ENCODE measurements around the gene SMAD6. TPM values are rescaled to one million over a fixed set of nuclear protein-coding genes. Genes with fewer than 3 reads are reported as not detected.

The SMAD6 gene
- total and polyA plus RNA-seq, 2 of the 4 experiments (the other 2 are of a cell fraction) = 4.8 to 8.5 TPM

DNA sequence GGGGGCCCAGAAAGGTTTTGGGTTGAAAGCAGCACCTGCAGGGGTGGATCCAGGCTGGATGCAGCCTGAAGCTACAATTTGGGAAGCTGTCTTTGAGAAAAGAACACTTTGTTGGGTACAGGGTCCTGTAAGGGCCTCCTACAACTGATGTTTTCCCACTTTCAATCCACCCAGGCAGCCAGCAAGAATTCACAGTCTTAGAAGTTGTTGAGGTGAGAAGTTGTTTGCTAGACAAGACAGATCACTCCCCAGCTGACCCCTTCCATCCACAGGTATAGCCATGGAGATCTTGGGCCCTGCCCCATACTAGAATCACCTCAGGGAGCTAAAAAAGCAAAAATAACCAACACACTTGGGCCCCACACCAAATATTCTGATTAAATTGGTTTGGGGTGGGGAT lies 10.3 kb upstream of the SMAD6 start:
- H2BK20ac ChIP-seq (ENCODE audit: low read depth, low read length) = no peak overlapping the region
- H4K20me1 ChIP-seq (ENCODE audit: insufficient read depth, low read length) = no peaks in the 10 kb centered on the region
- no peaks in the 10 kb centered on the region for H3K36me3 ChIP-seq (ENCODE audit: control insufficient read depth, insufficient read depth, low read length)
- no peak for DNase-seq
- CTCF ChIA-PET = no interaction called here
- ATAC-seq (ENCODE audit: low read depth) = no peak
- H3K27me3 ChIP-seq (ENCODE audit: control insufficient read depth, insufficient read depth, low read length) = no peaks in the 10 kb centered on the region
- POLR2A ChIA-PET (ENCODE audit: unreplicated experiment) = no interaction called here
- H3K4me1 ChIP-seq (ENCODE audit: control insufficient read depth, insufficient read depth, low read length) = no peaks in the 10 kb centered on the region
- no peak overlapping the region for H4K91ac ChIP-seq (ENCODE audit: insufficient read depth, low read depth, low read length)
- no peak overlapping the region for H3K23ac ChIP-seq (ENCODE audit: low read depth, low read length)
- no peak overlapping the region for H2AK5ac ChIP-seq (ENCODE audit: low read depth, low read length)
- no peak overlapping the region for H3K56ac ChIP-seq (ENCODE audit: extremely low read depth, insufficient read depth, low read length)
- no peak overlapping the region for H3K4ac ChIP-seq (ENCODE audit: low read depth, low read length)
- no TSS peak for BruUV-seq (replicated peaks)
- in situ Hi-C loops (cut with MboI; ENCODE audit: low sequenced_read_pairs) (no loop called here), intact Hi-C loops (cut with micrococcal nuclease) (no loop called here), dilution Hi-C loops (cut with HindIII; ENCODE audit: low sequenced_read_pairs, unreplicated experiment) (no loop called here)
- H2AK9ac ChIP-seq (replicated peaks; ENCODE audit: low read depth, low read length, poor library complexity) = no peak overlapping the region
- no peak overlapping the region for H3K18ac ChIP-seq (ENCODE audit: low read depth, low read length)
- TF ChIP-seq, protein P1, sequence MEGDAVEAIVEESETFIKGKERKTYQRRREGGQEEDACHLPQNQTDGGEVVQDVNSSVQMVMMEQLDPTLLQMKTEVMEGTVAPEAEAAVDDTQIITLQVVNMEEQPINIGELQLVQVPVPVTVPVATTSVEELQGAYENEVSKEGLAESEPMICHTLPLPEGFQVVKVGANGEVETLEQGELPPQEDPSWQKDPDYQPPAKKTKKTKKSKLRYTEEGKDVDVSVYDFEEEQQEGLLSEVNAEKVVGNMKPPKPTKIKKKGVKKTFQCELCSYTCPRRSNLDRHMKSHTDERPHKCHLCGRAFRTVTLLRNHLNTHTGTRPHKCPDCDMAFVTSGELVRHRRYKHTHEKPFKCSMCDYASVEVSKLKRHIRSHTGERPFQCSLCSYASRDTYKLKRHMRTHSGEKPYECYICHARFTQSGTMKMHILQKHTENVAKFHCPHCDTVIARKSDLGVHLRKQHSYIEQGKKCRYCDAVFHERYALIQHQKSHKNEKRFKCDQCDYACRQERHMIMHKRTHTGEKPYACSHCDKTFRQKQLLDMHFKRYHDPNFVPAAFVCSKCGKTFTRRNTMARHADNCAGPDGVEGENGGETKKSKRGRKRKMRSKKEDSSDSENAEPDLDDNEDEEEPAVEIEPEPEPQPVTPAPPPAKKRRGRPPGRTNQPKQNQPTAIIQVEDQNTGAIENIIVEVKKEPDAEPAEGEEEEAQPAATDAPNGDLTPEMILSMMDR (conservative IDR thresholded peaks at IDR 0.05; ENCODE audit: low read depth, low read length) = no peak
- TF ChIP-seq RCOR1 (IDR thresholded peaks at IDR 0.05; ENCODE audit: insufficient replicate concordance, low read length) (no peak), POLR2A (IDR thresholded peaks at IDR 0.05; ENCODE audit: low read depth, low read length) (no peak), CHD1 (IDR thresholded peaks at IDR 0.05; ENCODE audit: low read depth, low read length) (no peak), BHLHE40 (IDR thresholded peaks at IDR 0.05; ENCODE audit: low read depth, low read length) (no peak), CEBPB (IDR thresholded peaks at IDR 0.05; ENCODE audit: low read depth, low read length) (no peak), NFE2L2 (IDR thresholded peaks at IDR 0.05; ENCODE audit: low read depth, low read length) (no peak), FOS (IDR thresholded peaks at IDR 0.05; ENCODE audit: low read depth, low read length) (no peak), RAD21 (IDR thresholded peaks at IDR 0.05; ENCODE audit: low read length) (no peak), MXI1 (IDR thresholded peaks at IDR 0.05; ENCODE audit: borderline replicate concordance, low read depth, low read length) (no peak), SMC3 (IDR thresholded peaks at IDR 0.05; ENCODE audit: low read depth, low read length) (no peak)
- TF ChIP-seq, protein P2, sequence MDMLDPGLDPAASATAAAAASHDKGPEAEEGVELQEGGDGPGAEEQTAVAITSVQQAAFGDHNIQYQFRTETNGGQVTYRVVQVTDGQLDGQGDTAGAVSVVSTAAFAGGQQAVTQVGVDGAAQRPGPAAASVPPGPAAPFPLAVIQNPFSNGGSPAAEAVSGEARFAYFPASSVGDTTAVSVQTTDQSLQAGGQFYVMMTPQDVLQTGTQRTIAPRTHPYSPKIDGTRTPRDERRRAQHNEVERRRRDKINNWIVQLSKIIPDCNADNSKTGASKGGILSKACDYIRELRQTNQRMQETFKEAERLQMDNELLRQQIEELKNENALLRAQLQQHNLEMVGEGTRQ (IDR thresholded peaks at IDR 0.05; ENCODE audit: low read depth, low read length) = no peak
- TF ChIP-seq, protein P3, sequence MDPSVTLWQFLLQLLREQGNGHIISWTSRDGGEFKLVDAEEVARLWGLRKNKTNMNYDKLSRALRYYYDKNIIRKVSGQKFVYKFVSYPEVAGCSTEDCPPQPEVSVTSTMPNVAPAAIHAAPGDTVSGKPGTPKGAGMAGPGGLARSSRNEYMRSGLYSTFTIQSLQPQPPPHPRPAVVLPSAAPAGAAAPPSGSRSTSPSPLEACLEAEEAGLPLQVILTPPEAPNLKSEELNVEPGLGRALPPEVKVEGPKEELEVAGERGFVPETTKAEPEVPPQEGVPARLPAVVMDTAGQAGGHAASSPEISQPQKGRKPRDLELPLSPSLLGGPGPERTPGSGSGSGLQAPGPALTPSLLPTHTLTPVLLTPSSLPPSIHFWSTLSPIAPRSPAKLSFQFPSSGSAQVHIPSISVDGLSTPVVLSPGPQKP (IDR thresholded peaks at IDR 0.05; ENCODE audit: borderline replicate concordance, low read depth, low read length) = no peak
- no peak overlapping the region for H3K9ac ChIP-seq (ENCODE audit: low read depth, low read length)
- no peak overlapping the region for H2BK5ac ChIP-seq (ENCODE audit: low read depth, low read length, poor library complexity, severe bottlenecking)
- H4K8ac ChIP-seq (ENCODE audit: low read depth in 2 of 2, low read length in 2 of 2) = no peak overlapping the region
- no peaks in the 10 kb centered on the region for H3K79me1 ChIP-seq (ENCODE audit: low read depth in 1 of 2, low read length in 2 of 2)
- no peaks in the 10 kb centered on the region for H3K9me1 ChIP-seq (ENCODE audit: insufficient read depth, low read length)
- H2AFZ ChIP-seq (replicated peaks; ENCODE audit: low read length, poor library complexity) = no peak overlapping the region
- H3K9me3 ChIP-seq (ENCODE audit: control insufficient read depth, insufficient read depth, low read length) = no peaks in the 10 kb centered on the region
- H3K4me2 ChIP-seq (ENCODE audit: low read depth, low read length) = no peak overlapping the region
- H4K5ac ChIP-seq (ENCODE audit: low read depth, low read length) = no peak overlapping the region
- no peak overlapping the region for H3K14ac ChIP-seq (replicated peaks; ENCODE audit: low read depth, low read length)
- H2BK120ac ChIP-seq (ENCODE audit: low read depth, low read length) = no peak overlapping the region
- no peak overlapping the region for H2BK15ac ChIP-seq (ENCODE audit: low read depth, low read length)
- H3K27ac ChIP-seq (ENCODE audit: insufficient read depth, low read length) = no peak overlapping the region
- H3K4me3 ChIP-seq (ENCODE audit: insufficient read depth, low read depth, low read length) = no peak overlapping the region

Measured in IMR-90 (cell line).